ENCODE measurements around the gene TMC8.

TMC8 gene

DNA sequence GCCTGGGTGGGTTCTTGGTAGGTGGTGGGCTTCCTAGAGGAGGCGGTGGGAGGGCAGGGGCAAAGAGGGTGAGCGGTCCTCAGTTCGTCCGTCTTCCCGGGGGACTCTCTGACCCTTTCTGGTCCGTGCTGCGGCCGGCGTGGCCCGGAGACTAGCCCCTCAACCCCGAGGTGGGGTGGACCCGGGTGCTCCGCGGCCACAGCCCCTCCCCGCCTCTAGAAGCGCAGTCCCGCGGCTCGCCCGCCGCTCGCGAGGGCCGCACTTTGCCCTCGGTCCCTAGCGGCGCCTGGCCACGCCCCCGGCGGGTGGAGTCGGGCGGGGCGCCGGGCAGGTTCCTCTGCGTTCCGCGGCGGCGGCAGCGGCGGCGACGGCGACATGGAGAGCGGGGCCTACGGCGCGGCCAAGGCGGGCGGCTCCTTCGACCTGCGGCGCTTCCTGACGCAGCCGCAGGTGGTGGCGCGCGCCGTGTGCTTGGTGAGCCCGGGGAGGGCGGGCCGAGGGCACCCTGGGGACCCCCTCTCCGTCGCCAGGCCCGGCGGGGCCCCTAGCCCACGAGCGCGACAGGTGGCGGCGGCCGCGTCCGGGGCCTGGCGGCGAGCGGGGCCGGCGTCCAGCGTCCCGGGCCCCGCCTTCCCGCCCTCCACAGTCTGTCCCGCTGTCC lies 37.8 kb downstream of the TMC8 start, which contains the start of gene SYNGR2 (continued):
- TF ChIP-seq, protein P1, sequence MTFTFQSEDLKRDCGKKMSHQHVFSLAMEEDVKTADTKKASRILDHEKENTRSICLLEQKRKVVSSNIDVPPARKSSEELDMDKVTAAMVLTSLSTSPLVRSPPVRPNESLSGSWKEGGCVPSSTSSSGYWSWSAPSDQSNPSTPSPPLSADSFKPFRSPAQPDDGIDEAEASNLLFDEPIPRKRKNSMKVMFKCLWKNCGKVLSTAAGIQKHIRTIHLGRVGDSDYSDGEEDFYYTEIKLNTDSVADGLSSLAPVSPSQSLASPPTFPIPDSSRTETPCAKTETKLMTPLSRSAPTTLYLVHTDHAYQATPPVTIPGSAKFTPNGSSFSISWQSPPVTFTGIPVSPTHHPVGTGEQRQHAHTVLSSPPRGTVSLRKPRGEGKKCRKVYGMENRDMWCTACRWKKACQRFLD (tag by site-specific recombination; IDR thresholded peaks at IDR 0.05) = no peak
- no peak for TF ChIP-seq ZNF138 (tag by site-specific recombination; IDR thresholded peaks at IDR 0.05; ENCODE audit: borderline replicate concordance)
- TF ChIP-seq, protein P2, sequence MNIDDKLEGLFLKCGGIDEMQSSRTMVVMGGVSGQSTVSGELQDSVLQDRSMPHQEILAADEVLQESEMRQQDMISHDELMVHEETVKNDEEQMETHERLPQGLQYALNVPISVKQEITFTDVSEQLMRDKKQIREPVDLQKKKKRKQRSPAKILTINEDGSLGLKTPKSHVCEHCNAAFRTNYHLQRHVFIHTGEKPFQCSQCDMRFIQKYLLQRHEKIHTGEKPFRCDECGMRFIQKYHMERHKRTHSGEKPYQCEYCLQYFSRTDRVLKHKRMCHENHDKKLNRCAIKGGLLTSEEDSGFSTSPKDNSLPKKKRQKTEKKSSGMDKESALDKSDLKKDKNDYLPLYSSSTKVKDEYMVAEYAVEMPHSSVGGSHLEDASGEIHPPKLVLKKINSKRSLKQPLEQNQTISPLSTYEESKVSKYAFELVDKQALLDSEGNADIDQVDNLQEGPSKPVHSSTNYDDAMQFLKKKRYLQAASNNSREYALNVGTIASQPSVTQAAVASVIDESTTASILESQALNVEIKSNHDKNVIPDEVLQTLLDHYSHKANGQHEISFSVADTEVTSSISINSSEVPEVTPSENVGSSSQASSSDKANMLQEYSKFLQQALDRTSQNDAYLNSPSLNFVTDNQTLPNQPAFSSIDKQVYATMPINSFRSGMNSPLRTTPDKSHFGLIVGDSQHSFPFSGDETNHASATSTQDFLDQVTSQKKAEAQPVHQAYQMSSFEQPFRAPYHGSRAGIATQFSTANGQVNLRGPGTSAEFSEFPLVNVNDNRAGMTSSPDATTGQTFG (tag by site-specific recombination; IDR thresholded peaks at IDR 0.05; ENCODE audit: borderline replicate concordance) = no peak
- no peak for TF ChIP-seq ZNF274 (IDR thresholded peaks at IDR 0.05; ENCODE audit: low read length)
- TF ChIP-seq ZNF274 (tag by site-specific recombination; IDR thresholded peaks at IDR 0.05; ENCODE audit: borderline replicate concordance) = no peak
- no peak for TF ChIP-seq ZNF701 (tag by site-specific recombination; IDR thresholded peaks at IDR 0.05)
- 0 out of 2 replicates have a peak, but pooled peaks have one; percentile 10 for TF ChIP-seq OVOL3 (tag by site-specific recombination; IDR thresholded peaks at IDR 0.05)
- 0 out of 2 replicates have a peak, but pooled peaks have one; percentile 21 for TF ChIP-seq ZIC2 (tag by site-specific recombination; IDR thresholded peaks at IDR 0.05)
- TF ChIP-seq, protein P3, sequence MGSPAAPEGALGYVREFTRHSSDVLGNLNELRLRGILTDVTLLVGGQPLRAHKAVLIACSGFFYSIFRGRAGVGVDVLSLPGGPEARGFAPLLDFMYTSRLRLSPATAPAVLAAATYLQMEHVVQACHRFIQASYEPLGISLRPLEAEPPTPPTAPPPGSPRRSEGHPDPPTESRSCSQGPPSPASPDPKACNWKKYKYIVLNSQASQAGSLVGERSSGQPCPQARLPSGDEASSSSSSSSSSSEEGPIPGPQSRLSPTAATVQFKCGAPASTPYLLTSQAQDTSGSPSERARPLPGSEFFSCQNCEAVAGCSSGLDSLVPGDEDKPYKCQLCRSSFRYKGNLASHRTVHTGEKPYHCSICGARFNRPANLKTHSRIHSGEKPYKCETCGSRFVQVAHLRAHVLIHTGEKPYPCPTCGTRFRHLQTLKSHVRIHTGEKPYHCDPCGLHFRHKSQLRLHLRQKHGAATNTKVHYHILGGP (tag by site-specific recombination; IDR thresholded peaks at IDR 0.05) = no peak
- TF ChIP-seq, protein P4, sequence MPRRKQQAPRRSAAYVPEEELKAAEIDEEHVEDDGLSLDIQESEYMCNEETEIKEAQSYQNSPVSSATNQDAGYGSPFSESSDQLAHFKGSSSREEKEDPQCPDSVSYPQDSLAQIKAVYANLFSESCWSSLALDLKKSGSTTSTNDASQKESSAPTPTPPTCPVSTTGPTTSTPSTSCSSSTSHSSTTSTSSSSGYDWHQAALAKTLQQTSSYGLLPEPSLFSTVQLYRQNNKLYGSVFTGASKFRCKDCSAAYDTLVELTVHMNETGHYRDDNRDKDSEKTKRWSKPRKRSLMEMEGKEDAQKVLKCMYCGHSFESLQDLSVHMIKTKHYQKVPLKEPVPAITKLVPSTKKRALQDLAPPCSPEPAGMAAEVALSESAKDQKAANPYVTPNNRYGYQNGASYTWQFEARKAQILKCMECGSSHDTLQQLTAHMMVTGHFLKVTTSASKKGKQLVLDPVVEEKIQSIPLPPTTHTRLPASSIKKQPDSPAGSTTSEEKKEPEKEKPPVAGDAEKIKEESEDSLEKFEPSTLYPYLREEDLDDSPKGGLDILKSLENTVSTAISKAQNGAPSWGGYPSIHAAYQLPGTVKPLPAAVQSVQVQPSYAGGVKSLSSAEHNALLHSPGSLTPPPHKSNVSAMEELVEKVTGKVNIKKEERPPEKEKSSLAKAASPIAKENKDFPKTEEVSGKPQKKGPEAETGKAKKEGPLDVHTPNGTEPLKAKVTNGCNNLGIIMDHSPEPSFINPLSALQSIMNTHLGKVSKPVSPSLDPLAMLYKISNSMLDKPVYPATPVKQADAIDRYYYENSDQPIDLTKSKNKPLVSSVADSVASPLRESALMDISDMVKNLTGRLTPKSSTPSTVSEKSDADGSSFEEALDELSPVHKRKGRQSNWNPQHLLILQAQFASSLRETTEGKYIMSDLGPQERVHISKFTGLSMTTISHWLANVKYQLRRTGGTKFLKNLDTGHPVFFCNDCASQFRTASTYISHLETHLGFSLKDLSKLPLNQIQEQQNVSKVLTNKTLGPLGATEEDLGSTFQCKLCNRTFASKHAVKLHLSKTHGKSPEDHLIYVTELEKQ (tag by site-specific recombination; IDR thresholded peaks at IDR 0.05; ENCODE audit: borderline replicate concordance) = no peak
- TF ChIP-seq, protein P5, sequence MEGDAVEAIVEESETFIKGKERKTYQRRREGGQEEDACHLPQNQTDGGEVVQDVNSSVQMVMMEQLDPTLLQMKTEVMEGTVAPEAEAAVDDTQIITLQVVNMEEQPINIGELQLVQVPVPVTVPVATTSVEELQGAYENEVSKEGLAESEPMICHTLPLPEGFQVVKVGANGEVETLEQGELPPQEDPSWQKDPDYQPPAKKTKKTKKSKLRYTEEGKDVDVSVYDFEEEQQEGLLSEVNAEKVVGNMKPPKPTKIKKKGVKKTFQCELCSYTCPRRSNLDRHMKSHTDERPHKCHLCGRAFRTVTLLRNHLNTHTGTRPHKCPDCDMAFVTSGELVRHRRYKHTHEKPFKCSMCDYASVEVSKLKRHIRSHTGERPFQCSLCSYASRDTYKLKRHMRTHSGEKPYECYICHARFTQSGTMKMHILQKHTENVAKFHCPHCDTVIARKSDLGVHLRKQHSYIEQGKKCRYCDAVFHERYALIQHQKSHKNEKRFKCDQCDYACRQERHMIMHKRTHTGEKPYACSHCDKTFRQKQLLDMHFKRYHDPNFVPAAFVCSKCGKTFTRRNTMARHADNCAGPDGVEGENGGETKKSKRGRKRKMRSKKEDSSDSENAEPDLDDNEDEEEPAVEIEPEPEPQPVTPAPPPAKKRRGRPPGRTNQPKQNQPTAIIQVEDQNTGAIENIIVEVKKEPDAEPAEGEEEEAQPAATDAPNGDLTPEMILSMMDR (tag by site-specific recombination; IDR thresholded peaks at IDR 0.05) = 0 out of 2 replicates have a peak, but pooled peaks have one; percentile 17
- no peak for TF ChIP-seq ZNF501 (tag by site-specific recombination; IDR thresholded peaks at IDR 0.05)
- TF ChIP-seq FEZF1 (tag by site-specific recombination; IDR thresholded peaks at IDR 0.05) = no peak
- TF ChIP-seq ZNF76 (tag by site-specific recombination; IDR thresholded peaks at IDR 0.05; ENCODE audit: borderline replicate concordance, low read depth) = no peak
- TF ChIP-seq ZNF843 (tag by site-specific recombination; IDR thresholded peaks at IDR 0.05) = 0 out of 2 replicates have a peak, but pooled peaks have one; percentile 1
- no peak for TF ChIP-seq ZNF146 (tag by site-specific recombination; IDR thresholded peaks at IDR 0.05)
- TF ChIP-seq ZNF366 (tag by site-specific recombination; conservative IDR thresholded peaks at IDR 0.05) = no peak
- TF ChIP-seq SCRT1 (tag by site-specific recombination; IDR thresholded peaks at IDR 0.05; ENCODE audit: borderline replicate concordance) = no peak
- no peak for TF ChIP-seq ZNF2 (tag by site-specific recombination; IDR thresholded peaks at IDR 0.05)
- no peak; the same call in 1 of the 2 replicates for TF ChIP-seq ZNF335 (tag by site-specific recombination; conservative IDR thresholded peaks at IDR 0.05)
- TF ChIP-seq ZNF426 (tag by site-specific recombination; IDR thresholded peaks at IDR 0.05) = no peak
- TF ChIP-seq, protein P6, sequence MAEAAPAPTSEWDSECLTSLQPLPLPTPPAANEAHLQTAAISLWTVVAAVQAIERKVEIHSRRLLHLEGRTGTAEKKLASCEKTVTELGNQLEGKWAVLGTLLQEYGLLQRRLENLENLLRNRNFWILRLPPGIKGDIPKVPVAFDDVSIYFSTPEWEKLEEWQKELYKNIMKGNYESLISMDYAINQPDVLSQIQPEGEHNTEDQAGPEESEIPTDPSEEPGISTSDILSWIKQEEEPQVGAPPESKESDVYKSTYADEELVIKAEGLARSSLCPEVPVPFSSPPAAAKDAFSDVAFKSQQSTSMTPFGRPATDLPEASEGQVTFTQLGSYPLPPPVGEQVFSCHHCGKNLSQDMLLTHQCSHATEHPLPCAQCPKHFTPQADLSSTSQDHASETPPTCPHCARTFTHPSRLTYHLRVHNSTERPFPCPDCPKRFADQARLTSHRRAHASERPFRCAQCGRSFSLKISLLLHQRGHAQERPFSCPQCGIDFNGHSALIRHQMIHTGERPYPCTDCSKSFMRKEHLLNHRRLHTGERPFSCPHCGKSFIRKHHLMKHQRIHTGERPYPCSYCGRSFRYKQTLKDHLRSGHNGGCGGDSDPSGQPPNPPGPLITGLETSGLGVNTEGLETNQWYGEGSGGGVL (tag by site-specific recombination; IDR thresholded peaks at IDR 0.05) = peak; percentile 67
- no peak for TF ChIP-seq MEIS1 (CRISPR knock-in tag; IDR thresholded peaks at IDR 0.05; ENCODE audit: borderline replicate concordance)
- TF ChIP-seq ZNF670 (tag by site-specific recombination; IDR thresholded peaks at IDR 0.05; ENCODE audit: low read depth) = no peak
- no peak for TF ChIP-seq ZNF391 (tag by site-specific recombination; IDR thresholded peaks at IDR 0.05; ENCODE audit: borderline replicate concordance, low read depth)
- TF ChIP-seq ZNF664 (tag by site-specific recombination; IDR thresholded peaks at IDR 0.05) = no peak
- no peak for TF ChIP-seq ZNF175 (tag by site-specific recombination; IDR thresholded peaks at IDR 0.05)
- peak; percentile 53 for TF ChIP-seq KLF10 (tag by site-specific recombination; IDR thresholded peaks at IDR 0.05)
